Ammon's horn (tissue), 1 donor: ENCODE measurements around the gene NFAT5.
A peak's percentile ranks its signal among the peaks of the same experiment; 100 is the strongest.

Experiments used
- DNase-seq: peaks from one replicate; pipeline ENCODE4 v3.0.0-alpha.2; 2016; ENCODE audit warnings: low spot score

Gene NFAT5

GRCh38 chr16:69741519-69741918 lies 175.8 kb downstream of the NFAT5 start:
- DNase-seq, result peak; percentile 42

DNA sequence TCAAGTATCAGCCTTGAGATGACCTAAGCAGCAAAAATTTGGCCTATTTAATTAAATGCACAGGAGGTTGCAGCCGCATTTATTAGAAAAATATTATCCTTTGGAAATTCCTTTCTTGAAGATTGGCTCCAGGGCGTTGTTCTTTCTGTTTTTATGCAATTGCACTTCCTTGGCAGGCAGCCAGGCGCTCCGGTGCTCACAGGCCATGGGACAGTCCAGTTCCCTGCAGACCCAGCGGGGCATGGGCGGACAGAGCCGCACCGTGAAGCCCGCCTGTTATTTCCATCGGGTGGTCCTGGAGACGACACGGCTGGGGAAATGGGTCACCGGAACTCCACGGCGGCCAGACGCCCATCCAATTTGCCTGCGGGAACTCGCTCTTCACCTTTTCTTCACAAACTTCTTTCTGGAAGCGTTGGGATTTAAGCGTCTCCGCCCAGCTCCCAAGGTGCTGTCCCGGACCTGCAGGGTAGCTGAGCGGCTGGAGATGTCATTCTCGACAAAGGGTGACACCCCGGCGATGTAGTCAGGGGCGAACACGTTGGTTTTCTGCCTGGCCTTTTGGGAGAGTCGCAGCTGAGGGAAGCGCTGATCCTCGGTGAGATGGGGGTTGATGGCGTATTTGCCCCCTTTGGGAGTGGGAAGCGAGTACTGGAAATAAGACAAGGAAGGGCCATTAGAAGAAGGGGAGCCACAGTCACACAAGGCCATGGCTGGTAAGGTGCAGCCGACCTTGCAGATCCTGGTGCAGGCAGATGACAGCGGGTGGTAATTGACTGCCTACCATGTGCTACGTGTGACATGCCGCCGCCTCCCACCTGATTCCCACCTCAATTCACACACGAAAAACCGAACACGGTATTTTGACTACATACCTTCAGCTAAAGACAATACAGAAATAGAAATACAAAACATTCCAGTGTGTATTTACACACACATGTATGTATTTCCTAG lies 176.5 kb downstream of the NFAT5 start:
- peak; percentile 46 for DNase-seq

- DNase-seq, result no peak
Observed at GRCh38 chr16:69744363-69745231, 178.8 kb downstream of the NFAT5 start.

DNA sequence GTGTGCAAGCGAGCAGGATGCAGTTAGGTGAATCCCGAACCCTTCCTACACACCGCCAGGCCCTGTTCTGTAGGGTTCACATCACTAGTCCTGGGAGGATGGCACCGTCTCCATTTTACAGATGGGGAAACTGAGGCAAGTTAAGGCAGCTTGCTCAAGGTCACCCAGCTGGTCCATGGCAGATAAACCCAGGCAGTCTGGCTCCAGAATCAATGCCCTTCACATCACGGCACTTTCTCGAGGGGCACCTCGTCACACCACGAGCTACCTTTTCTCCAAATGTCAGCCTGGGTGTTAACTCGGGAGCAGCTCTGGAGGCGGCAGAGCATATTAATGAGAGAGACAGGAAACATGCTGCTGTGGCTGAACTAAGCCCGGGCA lies 179.5 kb downstream of the NFAT5 start:
- no peak for DNase-seq

- DNase-seq, result no peak
Observed at GRCh38 chr16:69745959-69746358, 180.2 kb downstream of the NFAT5 start.

DNA sequence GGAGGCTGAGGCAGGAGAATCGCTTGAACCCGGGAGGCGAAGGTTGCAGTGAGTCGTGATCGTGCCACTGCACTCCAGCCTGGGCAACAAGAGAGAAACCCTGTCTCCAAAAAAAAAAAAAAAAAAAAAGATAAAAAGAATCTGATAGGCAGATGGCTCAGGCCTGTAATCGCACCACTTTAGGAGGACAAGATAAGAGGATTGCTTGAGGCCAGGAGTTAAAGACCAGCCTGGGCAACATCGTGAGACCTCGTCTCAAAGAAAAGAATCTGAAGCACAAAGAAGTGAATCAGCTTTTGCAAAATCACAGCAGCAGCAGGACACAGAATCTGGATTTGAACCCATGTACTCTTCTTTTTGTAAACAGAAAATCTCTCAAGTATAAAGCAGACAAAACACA lies 181.3 kb downstream of the NFAT5 start:
- no peak for DNase-seq

- no peak for DNase-seq
Observed at GRCh38 chr16:69748694-69749345, 183.1 kb downstream of the NFAT5 start.

DNA sequence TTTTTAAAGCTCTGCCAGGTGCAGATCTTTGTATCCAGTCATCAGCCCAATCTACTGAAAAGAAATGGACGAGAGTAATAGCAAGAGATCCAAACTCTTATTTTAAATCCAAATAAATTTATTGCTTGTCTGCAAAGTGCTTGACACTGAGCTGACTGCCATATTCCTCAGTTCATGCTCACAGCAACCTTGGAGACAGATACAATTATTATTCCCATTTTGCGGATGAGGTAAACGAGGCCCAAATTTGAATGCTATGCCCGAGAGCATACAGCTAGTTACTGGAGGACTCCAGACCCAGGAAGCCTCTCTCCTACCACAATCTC lies 188.3 kb downstream of the NFAT5 start:
- DNase-seq, result no peak
